HG02798 (cell line): ENCODE measurements around the gene TNS1.

Source experiments
- ATAC-seq: cut with Tn5 transposase; IDR thresholded peaks from one replicate; pipeline ENCODE4 v1.9.1; 2021; ENCODE audit warnings: mild to moderate bottlenecking; ENCODE audit not compliant: unreplicated experiment, poor library complexity

TNS1 gene

DNA sequence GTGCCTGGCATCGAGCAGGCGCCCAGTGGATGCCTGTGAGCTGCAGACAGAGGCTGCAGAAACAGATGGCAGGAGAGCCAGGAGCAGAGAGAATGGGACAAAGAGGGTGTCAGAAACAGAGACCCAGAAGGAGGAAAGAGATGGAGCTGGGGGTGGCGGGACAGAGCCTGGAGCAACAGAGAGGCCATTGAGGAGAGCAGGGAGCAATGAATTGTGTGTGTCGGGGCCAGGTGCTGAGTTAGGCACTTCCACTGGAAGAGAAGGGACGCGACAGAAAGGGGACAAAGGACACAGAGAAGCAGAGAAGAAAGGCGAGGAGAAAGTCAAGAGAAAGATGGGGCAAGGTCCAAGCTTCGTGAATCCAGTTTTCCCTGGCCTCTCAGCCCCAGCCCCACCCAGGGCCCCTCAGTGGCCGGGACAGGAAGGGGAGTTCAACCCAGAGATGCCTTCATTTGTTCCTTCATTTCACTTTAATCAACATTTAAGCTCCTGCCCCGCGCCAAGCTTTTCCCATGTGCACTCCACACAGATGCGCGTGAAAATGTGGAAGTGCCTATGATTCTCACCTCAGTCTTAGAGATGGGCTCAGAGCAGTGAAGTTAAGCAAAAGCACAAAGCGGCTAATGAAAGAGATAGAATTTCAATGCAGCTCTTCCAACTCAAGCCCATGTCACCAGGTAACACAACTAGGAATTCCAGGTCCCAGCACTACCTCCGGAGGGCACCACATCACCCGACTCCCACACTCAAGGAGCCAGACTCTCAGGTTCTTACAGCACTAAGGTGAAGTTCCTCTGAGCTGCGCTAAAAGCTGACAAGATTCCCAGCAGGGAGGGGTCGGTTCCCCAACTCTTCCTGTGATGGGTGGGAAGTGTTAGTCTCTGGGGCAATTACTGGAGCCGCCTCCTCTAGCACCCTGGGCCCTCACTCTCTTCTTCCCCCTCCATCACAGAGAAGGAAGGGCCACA lies 55.1 kb downstream of the TNS1 start:
- ATAC-seq, result no peak

DNA sequence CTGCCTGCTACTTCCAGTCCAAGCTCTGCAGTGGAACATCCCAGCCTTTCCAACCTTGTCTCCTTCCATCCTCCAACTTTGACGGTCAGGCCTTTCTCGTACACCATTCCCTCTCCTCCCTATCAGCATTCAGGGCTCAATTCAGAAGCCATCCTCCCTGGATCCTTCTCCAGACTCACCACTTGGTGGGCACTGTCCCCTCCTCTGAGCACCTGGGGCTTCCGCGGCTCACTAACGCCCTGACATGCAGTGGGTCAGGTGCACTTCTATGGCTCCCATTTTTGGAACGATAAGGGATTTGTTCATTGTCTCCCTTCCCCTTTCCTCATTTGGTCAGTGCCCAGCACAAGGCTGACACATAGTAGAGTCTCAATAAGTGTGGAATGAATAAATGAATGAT lies 56.7 kb downstream of the TNS1 start:
- ATAC-seq, result no peak

DNA sequence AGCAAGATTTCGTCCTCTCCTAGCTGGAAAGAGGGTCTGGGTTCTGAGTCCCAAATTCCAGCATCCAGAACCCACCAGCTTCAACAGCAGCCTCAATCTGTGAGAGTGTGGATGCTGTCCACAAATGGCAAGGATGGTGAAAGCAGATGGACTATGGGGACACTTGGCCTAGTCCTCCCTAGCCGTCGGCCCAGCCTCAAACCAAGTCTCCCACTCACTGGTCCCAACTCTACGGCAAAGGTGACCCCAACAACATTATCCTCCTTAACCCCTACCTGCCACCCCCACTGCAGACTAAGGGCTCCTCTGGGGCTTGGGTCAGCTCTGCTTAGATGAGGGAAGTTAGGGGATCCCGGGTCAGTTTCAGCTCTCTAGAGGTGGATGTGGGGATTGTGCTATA lies 57.3 kb downstream of the TNS1 start:
- ATAC-seq, result no peak

DNA sequence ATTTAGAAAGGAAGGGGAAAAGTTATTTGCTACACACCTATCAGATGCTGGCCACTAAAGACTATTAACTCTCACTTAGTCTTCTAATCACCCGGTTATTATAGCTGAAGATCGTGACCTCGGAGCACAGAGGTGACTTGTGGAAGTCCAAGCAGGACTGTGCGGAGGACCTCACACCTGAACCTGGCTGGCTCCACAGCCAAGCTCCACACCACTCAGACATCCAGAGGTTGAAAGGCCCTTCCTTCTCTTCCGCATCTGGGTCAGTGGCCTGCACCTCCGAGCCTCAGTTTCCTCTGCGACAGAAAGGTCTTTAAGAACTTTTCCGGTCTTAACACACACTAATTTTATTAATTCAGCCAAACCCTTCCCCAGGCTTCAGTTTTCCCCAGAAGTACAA lies 57.9 kb downstream of the TNS1 start:
- no peak for ATAC-seq

DNA sequence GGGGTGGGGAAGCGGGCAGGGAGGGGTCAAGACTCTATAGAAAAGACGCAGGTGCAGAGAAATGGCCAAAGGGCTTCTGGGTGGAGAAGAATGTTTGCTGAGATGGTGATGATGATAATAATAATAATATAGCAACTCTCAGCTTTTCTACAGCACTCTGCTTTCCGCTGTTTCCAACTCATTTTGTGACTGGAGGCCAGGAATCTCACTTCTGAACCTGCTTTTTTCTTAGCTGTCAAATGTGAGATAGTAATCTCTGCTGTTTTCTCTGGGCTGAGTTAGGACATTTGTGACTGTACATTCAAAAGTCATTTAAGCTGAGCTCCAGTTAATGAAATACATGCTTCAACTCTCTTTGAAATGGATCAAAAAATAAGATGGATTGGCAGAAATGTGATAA lies 58.4 kb downstream of the TNS1 start:
- no peak for ATAC-seq

DNA sequence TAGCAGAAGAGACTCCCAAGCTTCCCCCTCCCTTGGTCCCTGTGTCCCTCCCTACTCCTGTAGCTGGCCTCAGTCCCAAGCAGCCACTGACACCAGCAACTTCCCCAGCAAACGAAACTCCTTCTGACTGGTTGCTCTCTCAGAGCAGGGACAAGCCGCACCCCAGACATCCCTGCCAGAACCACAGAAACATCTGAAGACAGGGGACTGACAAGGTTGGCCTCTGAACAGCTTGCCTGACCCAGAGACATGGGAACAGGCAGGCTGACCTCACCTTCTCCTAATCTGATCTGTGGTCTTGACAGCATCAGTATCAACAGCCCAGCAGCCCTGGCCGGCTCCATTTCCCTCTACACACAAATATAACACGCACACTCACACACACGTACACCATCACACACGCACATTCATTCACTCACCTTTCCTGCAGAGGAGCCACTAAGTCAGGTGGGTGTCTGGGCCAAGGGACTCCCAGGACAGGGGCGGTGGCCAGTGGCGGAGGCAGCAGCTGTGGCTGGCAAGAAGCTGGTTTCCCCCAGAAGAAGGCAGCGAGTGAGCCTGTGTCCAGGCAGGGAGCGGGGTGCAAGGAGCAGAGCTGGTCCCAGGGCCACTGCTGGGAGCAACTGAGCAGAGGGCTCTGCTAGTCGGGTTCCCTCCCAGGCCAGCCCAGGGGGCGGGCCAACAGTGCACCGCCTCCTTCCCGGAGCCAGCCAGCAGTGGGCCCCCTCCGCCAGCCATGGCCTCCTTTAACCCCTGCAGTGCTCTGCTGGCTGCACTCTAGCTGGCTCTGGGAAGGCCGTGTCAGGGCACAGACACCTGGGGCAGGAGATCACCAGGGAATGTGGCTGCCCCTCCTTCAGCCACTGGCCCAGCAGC lies 59.1 kb downstream of the TNS1 start:
- no peak for ATAC-seq

DNA sequence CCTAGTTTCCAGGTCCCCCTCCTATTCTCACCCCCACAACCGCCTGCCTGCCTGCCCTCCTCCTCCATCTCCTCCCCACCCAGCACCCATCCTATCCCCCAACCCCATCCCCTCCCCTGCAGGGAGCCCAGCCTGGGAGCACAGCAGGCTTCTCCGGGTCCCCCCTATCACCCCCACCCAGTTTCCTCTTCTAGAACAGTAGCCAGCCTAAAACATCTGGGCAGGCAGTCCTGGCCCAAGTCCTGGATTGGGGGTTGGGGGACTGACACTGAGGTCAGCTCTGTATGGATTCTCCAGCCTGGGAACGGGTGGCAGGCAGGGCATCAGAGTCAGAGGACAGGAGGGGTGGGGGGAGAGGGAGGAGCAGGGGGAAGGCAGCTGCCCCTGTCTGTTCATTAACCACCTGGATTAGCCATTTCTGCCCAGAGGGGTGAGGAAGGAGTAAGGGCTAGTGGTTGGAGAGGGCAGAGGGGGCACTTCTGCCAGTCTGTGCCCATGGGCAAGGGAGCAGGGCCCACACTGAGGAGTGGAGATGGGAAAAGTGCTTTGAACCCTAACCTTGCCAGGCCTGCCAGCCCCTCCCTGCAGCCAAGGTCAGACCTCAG lies 60.0 kb downstream of the TNS1 start:
- ATAC-seq, result no peak

DNA sequence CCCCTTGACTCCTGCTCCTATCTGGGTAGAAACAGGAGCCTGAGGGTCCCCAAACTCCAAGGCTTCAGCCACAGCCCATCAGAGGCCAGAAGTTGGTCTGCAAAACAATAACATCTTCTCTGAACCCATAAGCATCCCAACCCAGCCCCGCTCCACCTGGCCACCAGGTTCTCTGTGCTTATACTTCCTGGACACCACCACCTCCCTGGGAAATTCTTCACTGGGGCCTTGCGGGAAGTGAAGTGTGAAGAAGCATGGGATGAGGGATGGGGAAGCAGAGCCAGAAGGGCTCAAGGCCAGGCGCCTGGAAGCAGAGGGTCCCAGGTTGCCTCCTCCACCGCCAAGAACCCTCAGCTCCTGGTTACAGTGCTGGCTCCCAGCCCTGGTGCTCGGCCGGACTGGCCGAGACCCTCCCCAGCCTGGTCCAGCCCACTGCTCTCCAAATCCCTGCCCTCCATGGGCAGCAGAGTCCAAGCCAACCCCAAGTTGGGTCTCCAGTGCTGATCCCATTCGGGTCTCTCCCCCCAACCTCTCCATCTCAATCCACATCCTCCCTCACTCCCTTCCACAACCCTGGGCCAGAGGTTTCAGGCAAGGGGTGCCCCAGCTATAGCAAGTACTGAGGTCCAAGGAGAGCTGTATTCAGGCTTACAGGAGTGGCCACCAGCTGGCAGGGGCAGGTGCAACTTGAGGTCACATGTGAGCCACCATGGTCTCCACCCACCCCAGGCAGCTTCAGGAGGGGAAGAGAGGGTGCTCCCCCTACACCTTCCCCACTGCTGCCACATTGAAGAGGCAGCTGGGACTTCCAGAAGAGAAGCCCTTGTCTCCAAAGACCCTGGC lies 60.7 kb downstream of the TNS1 start:
- no peak for ATAC-seq

DNA sequence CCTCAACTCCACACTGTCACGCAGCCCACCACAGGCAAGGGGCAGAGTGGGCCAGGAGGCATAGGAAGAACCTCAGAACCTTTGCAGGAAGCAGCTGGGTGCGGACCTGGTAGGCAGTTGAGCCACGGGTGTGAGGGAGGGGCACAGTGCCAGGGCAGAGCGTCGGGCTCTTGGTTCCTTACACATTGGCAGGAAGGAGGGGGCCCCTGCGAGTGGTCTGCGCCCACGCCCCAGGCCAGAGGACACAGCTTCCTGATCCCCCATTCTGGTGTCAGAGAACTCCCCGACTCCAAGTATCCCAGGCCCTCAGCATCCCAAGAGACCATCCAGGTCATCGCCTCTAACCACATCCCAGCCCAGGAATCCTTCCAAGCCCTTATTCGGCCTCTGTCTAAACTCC lies 61.5 kb downstream of the TNS1 start:
- ATAC-seq, result no peak

DNA sequence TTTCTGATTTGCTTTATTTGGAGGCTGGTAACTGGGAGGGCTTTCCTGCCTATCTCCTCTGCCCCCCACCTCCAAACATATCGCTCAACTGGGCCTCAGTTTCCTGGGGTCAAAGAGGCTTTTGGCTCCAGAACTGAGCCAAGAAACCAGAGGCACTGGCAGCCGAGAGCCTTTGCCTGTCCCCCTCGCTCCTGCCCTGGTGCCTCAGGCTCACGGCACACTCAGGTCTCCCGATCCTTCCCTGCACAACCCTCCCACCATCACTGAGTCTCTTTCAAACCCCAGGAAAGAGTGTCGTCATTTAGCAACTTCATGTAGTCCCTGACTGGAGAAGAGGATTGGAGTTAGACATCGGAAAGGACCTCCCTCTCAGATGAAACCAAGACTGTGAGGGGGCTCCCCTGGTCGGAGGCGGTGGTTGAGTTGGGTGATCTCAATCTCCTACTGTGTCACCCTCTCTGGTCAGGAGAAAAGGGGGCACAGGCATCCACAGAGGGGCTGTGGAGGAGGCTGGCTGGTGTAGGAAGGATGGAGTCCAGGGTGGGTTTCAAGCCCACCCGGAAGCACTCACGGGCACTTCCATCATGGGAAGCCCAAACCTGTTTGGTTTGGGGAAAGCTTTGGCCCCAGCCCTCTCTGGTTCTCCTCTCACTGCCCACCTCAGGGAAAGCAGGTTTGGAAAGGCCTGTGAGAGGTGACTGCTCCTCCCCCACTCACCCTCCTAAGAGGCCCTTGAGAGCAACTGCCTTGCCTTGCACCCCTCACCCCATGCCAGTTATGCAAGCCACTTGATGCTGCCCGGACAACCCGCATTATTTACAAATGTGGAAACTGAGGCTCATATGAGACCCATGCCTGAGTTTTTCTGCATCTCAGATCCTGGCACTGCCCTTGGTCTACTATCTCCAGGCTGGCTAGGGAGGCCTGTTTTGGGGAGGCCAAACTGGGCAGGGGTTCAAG lies 62.3 kb downstream of the TNS1 start:
- ATAC-seq, result no peak

DNA sequence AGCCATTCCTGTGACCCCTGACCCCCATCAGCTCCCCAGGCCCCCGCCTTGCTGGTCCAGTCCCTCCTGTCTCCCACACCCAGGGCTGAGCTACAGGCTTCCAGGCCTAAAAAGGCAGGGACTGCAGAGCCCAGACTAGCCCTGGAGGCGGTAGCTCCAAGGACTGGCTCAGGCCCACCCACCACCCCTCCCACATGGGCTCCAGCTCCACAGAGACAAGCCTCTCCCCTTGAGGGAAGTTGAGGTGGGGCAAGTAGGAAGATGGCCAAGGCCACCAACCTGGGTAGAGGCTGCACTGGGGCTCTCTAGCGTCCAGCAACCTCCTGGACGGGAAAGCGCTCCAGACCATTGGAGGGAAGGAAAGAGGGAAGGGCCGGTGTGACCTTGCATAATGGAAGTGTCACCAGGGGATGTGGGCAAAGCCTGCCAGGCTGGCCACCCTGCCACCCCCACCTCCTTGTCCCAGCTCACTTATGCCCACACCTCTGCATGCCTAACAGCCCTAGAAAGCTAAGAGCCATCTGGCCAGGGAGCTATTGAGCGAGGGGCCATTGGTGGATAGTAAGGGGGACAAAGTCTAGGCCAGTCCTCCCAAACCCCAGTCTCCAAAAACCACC lies 63.1 kb downstream of the TNS1 start:
- no peak for ATAC-seq

DNA sequence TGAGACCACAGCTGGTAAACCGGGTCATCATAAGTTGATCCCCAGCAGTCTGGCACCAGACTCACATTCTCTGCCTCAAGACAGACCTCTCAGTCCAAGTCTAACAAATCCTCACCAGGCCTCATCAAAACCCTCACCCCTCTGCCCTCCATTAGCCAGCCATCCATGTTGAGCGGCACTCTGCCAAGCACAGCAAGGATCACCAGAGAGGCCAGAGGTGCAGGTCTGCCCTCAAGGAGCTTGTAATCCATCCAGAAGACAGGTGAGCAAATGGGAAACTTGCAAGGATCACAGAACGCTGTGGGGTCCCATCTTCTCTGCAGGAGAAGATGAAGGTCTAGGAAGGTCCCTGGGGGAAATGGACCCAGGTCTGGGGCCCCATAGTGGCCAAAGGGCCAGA lies 63.6 kb downstream of the TNS1 start:
- ATAC-seq, result no peak

DNA sequence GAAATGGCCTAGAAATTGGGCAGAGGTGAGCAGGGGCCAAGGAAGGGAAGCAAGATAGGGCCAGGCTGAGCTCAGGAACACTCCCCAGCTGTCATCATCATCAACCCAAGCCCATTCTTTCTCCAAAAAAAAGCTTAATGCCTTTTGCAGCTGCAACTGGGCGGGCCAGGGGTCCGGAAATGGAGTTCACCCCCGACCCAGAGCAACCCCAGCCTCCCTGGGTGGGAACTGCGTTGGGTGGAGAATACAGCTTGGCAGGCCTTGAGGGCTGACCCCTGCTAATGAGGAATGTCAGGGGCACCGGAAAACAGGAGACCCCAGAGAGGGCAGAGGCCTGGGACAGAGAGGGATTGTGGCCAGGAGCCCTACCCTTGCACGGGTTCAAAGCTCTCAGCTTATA lies 64.8 kb downstream of the TNS1 start:
- no peak for ATAC-seq

DNA sequence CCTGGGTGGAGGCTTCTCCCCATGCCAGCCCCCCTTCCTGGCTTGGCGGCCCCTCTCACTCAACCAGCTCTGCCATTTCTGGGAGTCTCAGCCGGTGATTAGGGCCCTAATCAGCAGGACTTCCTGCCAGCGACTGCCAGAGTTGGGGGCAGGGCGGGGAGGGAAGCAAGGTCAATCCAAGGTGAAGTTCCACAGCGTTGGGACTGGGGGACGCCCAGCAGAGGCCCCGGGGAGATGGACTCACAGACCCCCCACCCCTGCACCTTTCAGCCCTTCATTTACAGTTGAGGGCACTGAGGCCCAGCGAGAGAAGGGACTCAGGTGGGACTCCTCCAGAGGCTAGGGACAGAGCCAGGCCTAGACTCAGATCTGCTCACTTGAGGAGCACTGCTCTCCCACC lies 65.3 kb downstream of the TNS1 start:
- no peak for ATAC-seq

DNA sequence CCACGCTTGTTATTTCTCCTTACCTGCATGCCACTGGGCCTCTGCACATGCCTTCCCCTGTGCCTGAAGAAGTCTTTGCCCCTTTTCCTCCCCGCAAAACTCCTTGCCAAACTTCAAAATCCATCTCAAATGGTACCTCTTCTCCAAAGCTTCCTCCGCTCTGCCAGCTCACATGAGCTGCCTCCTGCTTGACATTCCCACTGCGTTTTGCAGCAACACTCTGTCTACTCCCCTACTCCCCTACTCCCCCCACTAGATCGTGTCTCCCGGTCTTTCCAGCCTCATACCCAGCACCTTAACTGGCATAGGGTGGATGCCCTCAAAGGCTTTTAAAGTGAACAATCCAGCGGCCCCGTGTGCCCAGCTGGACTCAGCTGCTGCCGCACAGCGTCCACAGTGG lies 65.8 kb downstream of the TNS1 start:
- no peak for ATAC-seq

DNA sequence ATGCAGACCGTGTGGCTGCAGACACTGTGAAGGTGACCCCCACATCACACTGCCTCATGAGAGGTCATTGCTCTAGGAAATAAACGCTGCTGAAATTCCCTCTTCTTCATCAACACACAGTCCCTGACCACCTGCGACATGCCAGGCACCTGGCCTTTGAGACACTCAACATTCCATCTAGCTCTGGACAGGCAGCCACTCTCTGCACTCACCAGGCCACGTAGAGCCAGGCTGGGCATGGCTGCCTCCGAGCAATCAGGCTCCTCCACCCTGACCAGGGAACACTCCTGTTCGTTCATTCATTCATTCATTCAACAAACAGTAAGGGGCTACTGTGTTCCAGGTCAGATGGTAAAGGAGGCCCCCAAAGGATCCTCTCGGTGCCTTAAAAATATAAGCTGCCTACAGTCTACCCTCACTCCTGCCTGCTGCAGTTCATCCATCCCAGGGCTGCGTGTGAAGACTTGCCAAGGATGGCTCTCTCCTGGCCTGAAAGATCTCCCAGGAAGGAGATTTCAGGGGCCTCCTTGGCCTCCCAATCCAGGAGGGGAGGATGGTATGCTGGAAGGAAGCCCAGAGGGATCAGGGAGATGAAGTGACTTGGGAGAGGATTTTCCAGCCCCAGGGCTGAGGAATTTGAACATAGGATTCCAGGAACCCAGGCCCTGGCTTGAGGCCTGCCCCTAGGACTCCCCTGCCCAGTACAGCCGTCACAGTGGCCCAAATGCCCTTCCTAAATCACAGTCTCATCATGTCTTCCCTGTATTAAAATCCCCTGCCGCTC lies 66.7 kb downstream of the TNS1 start:
- ATAC-seq, result no peak

DNA sequence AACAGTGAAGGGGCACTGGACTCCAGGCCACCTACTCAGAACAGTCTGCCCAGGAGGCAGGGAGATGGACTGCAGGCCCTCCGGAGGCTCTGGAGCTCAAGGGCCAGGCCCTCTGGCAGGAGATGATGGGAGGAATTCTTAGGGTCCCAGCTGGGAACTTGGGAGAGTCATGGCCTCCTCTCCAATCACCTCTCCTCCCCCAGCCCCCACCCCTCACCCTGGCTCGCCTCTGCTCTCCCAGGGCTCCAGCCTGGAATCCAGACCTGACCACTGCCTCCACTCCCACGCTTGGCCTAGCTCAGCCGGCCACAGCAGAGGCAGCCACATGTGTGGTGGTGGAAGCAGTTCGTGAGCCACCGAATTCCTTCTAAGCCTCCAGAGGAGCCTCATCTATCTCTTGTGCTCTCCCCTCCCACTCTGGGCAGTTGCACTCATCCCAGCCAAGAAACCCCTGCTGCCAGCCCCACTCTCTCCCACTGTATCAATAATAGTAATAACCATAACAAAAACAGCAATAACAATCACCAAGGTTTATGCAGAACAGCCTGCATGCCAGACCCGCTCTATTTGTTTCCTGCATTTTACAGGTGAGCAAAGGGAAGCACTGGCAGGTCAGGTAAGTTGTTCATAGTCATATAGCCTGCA lies 67.4 kb downstream of the TNS1 start:
- no peak for ATAC-seq
